Astrocyte of the hippocampus (primary cell): ENCODE results near the gene FANCC.

Experiments used
- DNase-seq: peaks from one replicate; pipeline ENCODE4 v3.0.0; 2011; ENCODE audit warnings: low read depth, low spot score

The FANCC gene

DNA sequence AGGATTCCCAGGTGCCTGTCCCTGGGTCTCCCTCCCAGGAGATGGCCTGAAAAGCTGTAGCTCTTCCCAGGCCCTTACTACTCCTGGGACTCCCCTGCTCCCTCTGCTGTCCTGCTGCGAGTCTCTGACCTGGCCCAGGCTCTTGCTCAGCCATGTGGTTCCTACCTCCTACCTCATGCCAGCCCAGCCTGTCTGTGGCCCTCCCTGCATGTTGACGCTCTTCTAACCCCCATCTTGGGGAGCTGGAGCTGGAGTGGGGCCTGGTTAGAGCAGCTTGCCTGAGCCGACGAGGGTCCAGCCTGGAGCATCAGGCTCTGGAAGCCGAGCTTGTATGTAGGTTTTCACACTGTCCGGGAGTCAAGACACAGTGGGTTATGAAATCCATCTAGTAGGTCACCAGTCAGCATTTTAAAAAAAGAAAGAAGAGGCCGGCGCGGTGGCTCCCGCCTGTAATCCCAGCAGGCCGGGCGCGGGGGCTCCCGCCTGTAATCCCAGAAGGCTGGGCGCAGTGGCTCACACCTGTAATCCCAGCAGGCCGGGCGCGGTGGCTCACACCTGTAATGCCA is 244.4 kb downstream of the FANCC start:
- no peak for DNase-seq

- no peak for DNase-seq
These were observed 245.6 kb downstream of the FANCC start for GRCh38 chr9:95071925-95072324.

DNA sequence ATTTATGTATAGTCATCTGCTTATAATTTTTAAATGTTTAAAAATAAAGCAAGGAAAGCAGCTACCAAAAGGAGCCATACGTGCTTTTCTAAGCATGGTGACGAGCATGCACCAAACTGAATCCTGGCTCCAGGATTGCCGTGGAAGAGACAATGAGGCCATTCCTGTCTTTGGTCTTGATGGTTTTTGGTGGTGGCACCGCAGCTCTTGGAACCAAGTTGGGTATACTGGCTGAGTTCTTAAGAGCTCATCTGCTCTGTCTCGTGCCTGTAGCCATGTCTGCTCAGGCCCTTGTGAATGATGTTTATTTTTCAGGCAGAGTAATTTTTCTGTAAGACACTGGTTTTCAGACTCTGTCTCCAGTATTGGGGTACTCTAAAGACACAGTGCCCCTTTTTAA is 246.1 kb downstream of the FANCC start:
- no peak for DNase-seq

DNA sequence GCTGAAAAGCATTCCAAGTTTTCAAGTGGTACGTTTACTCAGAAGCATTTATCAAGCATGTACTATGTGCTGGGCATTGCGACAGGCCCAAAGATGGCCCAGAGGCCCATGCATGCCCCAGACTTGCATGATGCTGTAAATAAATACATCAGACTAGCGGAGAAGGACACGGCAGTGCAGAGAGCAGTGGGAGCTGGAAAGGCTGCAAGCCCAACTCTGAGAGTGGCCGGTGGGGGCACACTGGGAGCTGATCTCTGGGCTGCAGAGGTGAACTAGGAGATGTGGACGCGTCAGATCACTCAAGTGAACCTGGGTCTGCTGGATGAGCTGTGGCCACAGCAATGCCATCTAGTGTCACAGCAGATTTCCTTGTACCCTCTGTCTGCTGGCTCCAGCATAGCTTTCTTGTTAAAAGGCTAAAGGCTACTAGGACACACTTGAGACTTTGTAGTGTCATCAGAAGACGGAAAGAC is 246.9 kb downstream of the FANCC start:
- DNase-seq, result no peak

DNA sequence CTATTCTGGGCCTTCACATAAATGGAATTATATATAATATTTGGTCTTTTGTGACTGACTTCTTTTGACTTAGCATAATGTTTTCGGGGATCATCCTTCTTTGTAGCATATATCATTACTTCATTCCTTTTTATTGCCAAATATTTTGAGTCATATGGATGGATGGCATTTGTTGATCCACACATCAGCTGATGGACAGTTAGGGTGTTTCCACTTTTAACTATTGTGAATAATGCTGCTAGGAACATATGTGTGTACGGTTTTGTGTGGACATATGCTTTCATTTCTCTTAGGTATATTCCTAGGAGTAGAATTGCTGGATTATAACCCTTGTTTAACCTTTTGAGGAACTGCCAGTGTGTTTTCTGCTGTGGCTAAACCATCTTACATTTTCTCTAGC is 249.6 kb downstream of the FANCC start:
- peak; percentile 3 for DNase-seq

GRCh38 chr9:95067057-95067456 is 250.5 kb downstream of the FANCC start:
- DNase-seq, result no peak

DNA sequence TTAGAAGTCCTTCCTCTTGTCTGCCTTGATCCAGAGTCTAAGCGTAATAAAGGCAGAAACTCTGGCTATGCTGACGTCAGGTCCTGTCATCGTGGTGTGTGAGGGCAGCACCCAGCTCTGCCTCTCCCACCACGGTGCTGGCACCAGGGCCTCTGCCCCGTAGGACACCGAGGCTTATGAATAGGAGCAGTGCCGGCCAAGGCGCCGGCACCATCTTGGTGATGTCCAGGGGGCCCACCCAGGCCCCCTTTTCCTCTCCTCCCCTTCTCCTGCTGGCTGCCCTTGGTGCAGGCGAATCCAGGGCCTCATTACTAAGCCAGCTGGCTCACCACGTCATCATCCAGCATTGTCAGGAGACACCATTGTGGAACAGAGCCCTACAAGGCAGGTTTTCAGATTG is 252.3 kb downstream of the FANCC start:
- DNase-seq, result no peak

GRCh38 chr9:95063300-95063699 is 254.2 kb downstream of the FANCC start:
- DNase-seq, result no peak

GRCh38 chr9:95062596-95063065 is 254.9 kb downstream of the FANCC start:
- no peak for DNase-seq

GRCh38 chr9:95061916-95062595 is 255.5 kb downstream of the FANCC start:
- DNase-seq, result no peak

DNA sequence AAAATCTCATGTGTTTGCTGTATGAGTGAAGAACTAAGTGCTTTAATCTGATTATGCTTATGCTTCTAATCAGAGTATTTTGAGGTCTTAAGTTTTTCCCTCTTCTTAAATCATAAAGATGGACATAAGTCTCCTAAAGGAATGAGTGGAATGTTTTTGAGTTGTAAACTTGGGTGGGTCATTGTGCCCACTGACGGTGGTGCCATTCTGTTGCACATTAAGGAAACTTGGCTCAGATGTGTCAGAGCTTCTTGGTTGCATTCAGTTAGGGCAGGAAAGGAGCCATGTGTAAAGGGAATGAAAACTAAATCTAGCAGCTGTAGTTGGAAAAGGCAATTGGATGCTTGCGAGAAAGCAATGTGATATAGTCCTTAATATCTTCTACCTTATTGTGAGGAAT is 256.6 kb downstream of the FANCC start:
- DNase-seq, result no peak

GRCh38 chr9:95060234-95060633 is 257.3 kb downstream of the FANCC start:
- no peak for DNase-seq

- no peak for DNase-seq
These were observed 258.6 kb downstream of the FANCC start for GRCh38 chr9:95058795-95059386.

DNA sequence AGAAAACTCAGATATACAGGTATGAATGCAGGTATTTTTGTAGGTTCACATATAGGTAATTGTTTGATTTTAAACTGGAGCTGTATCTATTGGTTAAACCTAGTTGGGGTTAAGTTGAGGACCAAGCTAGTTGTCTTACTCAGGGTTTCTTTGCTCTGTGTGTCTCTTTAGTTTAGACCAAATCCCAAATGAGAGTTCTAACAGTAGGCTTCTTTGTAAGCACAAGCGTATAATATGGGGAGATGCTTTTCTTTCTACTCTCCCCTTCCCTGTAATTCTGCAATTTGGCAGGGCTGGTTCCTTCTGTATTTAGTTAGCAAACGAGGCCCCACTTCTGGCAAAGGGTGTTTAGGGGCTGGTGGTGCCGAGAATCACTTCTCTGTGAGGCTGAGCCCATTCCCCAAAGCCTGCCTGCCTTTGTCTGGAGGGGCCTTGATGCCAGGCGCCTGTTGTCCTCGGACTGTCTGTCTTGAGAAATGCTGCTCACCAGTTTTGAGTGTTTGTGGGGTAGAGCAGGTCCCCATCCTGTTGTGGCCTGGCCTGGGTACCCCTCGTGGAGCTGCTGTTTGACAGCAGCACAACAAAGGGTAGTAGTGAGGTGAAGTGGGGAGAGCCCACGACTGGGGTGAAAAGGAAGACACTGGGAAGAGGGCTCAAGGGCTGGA is 259.3 kb downstream of the FANCC start:
- no peak for DNase-seq

DNA sequence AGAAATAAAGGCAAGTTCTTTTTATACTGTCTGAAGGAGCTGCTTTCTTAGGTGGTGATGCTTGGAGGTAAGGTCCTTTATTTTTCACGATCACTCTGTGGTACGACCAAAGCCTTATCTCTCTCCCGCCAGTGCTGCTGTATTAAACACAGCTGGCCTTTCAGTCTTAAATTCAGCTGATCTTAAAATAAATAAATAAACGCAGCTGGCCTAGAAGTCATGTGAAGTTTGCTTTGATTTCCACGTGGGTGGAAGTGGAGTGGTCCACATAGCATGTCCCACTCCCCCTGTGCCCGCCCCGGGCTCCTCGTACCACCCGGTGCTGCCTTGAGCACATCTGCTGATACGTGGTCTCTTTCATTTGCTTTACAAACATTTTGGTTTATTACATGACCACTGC is 260.4 kb downstream of the FANCC start:
- no peak for DNase-seq

- peak; percentile 71 for DNase-seq
These were observed 261.5 kb downstream of the FANCC start for GRCh38 chr9:95055851-95056551.

GRCh38 chr9:95055334-95055850 is 262.1 kb downstream of the FANCC start:
- no peak for DNase-seq

- DNase-seq, result no peak
These were observed 263.6 kb downstream of the FANCC start for GRCh38 chr9:95053611-95054570.

- DNase-seq, result no peak
These were observed 267.7 kb downstream of the FANCC start for GRCh38 chr9:95049761-95050160.
